GM12892 (cell line): Measurements from ENCODE around the gene PRH1.

Source experiments
- POLR2A ChIP-seq: IDR thresholded peaks from 2 replicates; pipeline ENCODE4 v1.6.1; 2011; ENCODE audit warnings: low read depth, low read length, control low read depth
- TAF1 ChIP-seq: IDR thresholded peaks from 2 replicates; pipeline ENCODE4 v1.6.1; 2011; ENCODE audit warnings: low read depth, mild to moderate bottlenecking, control low read depth, low read length, borderline replicate concordance

GRCh38 chr12:10884086-10884725, at the start of gene PRH1:
- TF ChIP-seq POLR2A = no peak
- TF ChIP-seq TAF1 = no peak
